WTC11 (cell line): ENCODE data around the gene TSHZ1. TPM values are rescaled to one million over a fixed set of nuclear protein-coding genes. Genes with fewer than 3 reads are reported as not detected.

Source experiments
- ATAC-seq: fragments of 200-7000 bp; cut with Tn5 transposase; 2 replicates; pipeline ENCODE4 v1.10.0; 2021; ENCODE audit warnings: mild to moderate bottlenecking, moderate library complexity
- CTCF ChIA-PET: fragments of 300-600 bp; sonication (Branson Sonifier 250); formaldehyde crosslinking; loops from one replicate; lab custom pipeline; 2021; ENCODE audit warnings: antibody characterized with exemption; lab: Charles Lee
- POLR2A ChIA-PET: fragments of 350-600 bp; sonication (Branson Sonifier 250); formaldehyde crosslinking; loops from one replicate; lab custom pipeline; 2021; ENCODE audit warnings: antibody characterized with exemption; lab: Charles Lee
- DNase-seq: peaks from one replicate; pipeline ENCODE4 v3.0.0; 2021; ENCODE audit warnings: low spot score
- H3K27ac Mint-ChIP-seq: 2 replicates; pipeline ENCODE4 v1.8.0; 2021; ENCODE audit warnings: mixed read lengths
- H3K27me3 Mint-ChIP-seq: 2 replicates; pipeline ENCODE4 v1.8.0; 2021; ENCODE audit warnings: low read depth, mild to moderate bottlenecking, moderate library complexity, mixed read lengths
- H3K36me3 Mint-ChIP-seq: 2 replicates; pipeline ENCODE4 v1.8.0; 2021; ENCODE audit warnings: mixed read lengths
- H3K4me1 Mint-ChIP-seq: 2 replicates; pipeline ENCODE4 v1.8.0; 2022; ENCODE audit warnings: mixed read lengths
- H3K4me3 Mint-ChIP-seq: 2 replicates; pipeline ENCODE4 v1.8.0; 2021; ENCODE audit warnings: mild to moderate bottlenecking, moderate library complexity, mixed read lengths
- H3K9me3 Mint-ChIP-seq: 2 replicates; pipeline ENCODE4 v1.8.0; 2021; ENCODE audit warnings: mixed read lengths
- FOXJ3 ChIP-seq: sonication (generic); formaldehyde crosslinking; IDR thresholded peaks from 2 replicates; pipeline ENCODE4 v1.9.0; 2021; ENCODE audit warnings: missing genetic modification reagents, mild to moderate bottlenecking, borderline replicate concordance
- FOXK1 ChIP-seq: sonication (generic); formaldehyde crosslinking; IDR thresholded peaks from 2 replicates; pipeline ENCODE4 v1.8.0; 2022; ENCODE audit warnings: mild to moderate bottlenecking, moderate library complexity, missing genetic modification reagents
- FOXP1 ChIP-seq: sonication (generic); formaldehyde crosslinking; IDR thresholded peaks from 2 replicates; pipeline ENCODE4 v1.8.0; 2022; ENCODE audit warnings: missing genetic modification reagents, mild to moderate bottlenecking, moderate library complexity, borderline replicate concordance
- GABPB1 ChIP-seq: sonication (generic); formaldehyde crosslinking; IDR thresholded peaks from 2 replicates; pipeline ENCODE4 v1.8.1; 2023; ENCODE audit warnings: mild to moderate bottlenecking, missing genetic modification reagents
- IRF2 ChIP-seq: sonication (generic); formaldehyde crosslinking; IDR thresholded peaks from 2 replicates; pipeline ENCODE4 v1.8.0; 2022; ENCODE audit warnings: low read depth, missing genetic modification reagents, borderline replicate concordance
- JUN ChIP-seq: sonication (generic); formaldehyde crosslinking; IDR thresholded peaks from 2 replicates; pipeline ENCODE4 v1.8.0; 2023; ENCODE audit warnings: mild to moderate bottlenecking, missing genetic modification reagents
- MXD4 ChIP-seq: fragments of 250-450 bp; sonication (Bioruptor Pico); IDR thresholded peaks from 2 replicates; pipeline ENCODE4 v1.8.0; 2021; ENCODE audit warnings: mild to moderate bottlenecking, moderate library complexity, borderline replicate concordance
- NFE2L1 ChIP-seq: sonication (generic); formaldehyde crosslinking; IDR thresholded peaks from 2 replicates; pipeline ENCODE4 v1.8.1; 2023; ENCODE audit warnings: missing genetic modification reagents
- OVOL2 ChIP-seq: fragments of 250-450 bp; sonication (Bioruptor Pico); IDR thresholded peaks from 2 replicates; pipeline ENCODE4 v1.9.0; 2021; ENCODE audit warnings: mild to moderate bottlenecking, borderline replicate concordance
- RORB ChIP-seq: fragments of 250-450 bp; sonication (Bioruptor Pico); IDR thresholded peaks from 2 replicates; pipeline ENCODE4 v1.9.0; 2021; ENCODE audit warnings: mild to moderate bottlenecking
- SMAD4 ChIP-seq: sonication (generic); formaldehyde crosslinking; IDR thresholded peaks from 2 replicates; pipeline ENCODE4 v1.8.0; 2022; ENCODE audit warnings: mild to moderate bottlenecking, missing genetic modification reagents
- TP53 ChIP-seq: sonication (generic); formaldehyde crosslinking; IDR thresholded peaks from 2 replicates; pipeline ENCODE4 v1.8.1; 2023; ENCODE audit warnings: mild to moderate bottlenecking, missing genetic modification reagents
- ZMAT4 ChIP-seq: fragments of 250-450 bp; sonication (Bioruptor Pico); IDR thresholded peaks from 2 replicates; pipeline ENCODE4 v1.9.0; 2021; ENCODE audit warnings: mild to moderate bottlenecking
- ZNF138 ChIP-seq: sonication (generic); formaldehyde crosslinking; conservative IDR thresholded peaks from 2 replicates; pipeline ENCODE4 v1.8.1; 2022; ENCODE audit warnings: mild to moderate bottlenecking, moderate library complexity, missing genetic modification reagents
- ZNF219 ChIP-seq: sonication (generic); formaldehyde crosslinking; IDR thresholded peaks from 2 replicates; pipeline ENCODE4 v1.8.0; 2023; ENCODE audit warnings: missing genetic modification reagents, mild to moderate bottlenecking, borderline replicate concordance
- ZNF396 ChIP-seq: fragments of 250-450 bp; sonication (Bioruptor Pico); IDR thresholded peaks from 2 replicates; pipeline ENCODE4 v1.8.0; 2021; ENCODE audit warnings: mild to moderate bottlenecking, moderate library complexity, borderline replicate concordance
- ZNF671 ChIP-seq: fragments of 250-450 bp; sonication (Bioruptor Pico); IDR thresholded peaks from 2 replicates; pipeline ENCODE4 v1.8.0; 2021; ENCODE audit warnings: mild to moderate bottlenecking
- total RNA-seq: library from RNA; stranded (reverse); gene quantifications from 3 replicates; pipeline ENCODE4 v1.2.3, GENCODE V29; 2021
- TF ChIP-seq, protein P1 (sequence below): sonication (generic); formaldehyde crosslinking; IDR thresholded peaks from 2 replicates; pipeline ENCODE4 v1.8.1; 2023; ENCODE audit warnings: mild to moderate bottlenecking, moderate library complexity, missing genetic modification reagents
- TF ChIP-seq, protein P2 (sequence below): sonication (generic); formaldehyde crosslinking; IDR thresholded peaks from 2 replicates; pipeline ENCODE4 v1.8.0; 2022; ENCODE audit warnings: missing genetic modification reagents
- TF ChIP-seq, protein P3 (sequence below): fragments of 200-600 bp; IDR thresholded peaks from 2 replicates; pipeline ENCODE4 v1.8.0; 2022; ENCODE audit warnings: antibody characterized with exemption
- TF ChIP-seq, protein P4 (sequence below): sonication (generic); formaldehyde crosslinking; IDR thresholded peaks from 2 replicates; pipeline ENCODE4 v1.8.0; 2023; ENCODE audit warnings: missing genetic modification reagents, mild to moderate bottlenecking, borderline replicate concordance
- TF ChIP-seq, protein P5 (sequence below): sonication (generic); formaldehyde crosslinking; IDR thresholded peaks from 2 replicates; pipeline ENCODE4 v1.8.1; 2023; ENCODE audit warnings: mild to moderate bottlenecking, missing genetic modification reagents, moderate library complexity
- TF ChIP-seq, protein P6 (sequence below): fragments of 250-450 bp; sonication (Bioruptor Pico); IDR thresholded peaks from 2 replicates; pipeline ENCODE4 v1.8.0; 2021; ENCODE audit warnings: mild to moderate bottlenecking

Gene TSHZ1
- total RNA-seq, 1 experiment from 2014 or later: 2.9 TPM

DNA sequence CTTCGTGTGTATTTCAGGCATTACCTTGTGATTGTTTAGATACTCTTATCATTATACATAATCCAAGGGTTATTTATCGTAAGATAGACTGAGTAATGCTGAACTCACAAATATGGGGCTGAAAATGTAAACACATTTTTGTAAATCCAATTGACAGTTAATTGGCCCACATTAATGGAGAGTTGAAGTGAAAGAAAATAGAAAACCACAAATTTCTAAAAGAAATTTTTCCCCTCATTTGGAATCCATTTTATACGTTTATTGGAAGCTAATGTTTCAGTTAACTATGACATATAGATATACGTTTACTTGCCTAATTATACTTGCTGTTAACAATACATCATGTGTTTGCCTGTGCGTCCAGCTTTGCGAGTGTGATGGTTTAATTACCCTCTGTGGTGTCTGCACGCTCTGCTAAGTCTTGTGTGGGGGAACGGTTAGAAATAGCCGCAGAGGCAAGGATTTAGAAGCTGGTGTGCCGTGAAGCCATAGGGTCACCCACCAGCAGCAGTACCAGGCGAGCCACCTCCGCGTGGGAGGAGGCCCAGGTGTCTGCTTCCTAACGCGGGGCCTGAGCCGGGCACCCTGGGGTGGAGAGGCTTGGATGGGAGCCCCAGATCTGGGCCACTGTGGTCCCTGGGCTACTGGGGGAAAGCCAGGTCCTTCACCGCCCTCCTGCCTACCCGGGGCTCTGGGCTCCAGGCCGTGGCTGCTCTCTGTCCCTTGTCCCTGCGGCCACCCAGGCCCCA lies 38.0 kb downstream of the TSHZ1 start (continued):
- TF ChIP-seq, protein P1, sequence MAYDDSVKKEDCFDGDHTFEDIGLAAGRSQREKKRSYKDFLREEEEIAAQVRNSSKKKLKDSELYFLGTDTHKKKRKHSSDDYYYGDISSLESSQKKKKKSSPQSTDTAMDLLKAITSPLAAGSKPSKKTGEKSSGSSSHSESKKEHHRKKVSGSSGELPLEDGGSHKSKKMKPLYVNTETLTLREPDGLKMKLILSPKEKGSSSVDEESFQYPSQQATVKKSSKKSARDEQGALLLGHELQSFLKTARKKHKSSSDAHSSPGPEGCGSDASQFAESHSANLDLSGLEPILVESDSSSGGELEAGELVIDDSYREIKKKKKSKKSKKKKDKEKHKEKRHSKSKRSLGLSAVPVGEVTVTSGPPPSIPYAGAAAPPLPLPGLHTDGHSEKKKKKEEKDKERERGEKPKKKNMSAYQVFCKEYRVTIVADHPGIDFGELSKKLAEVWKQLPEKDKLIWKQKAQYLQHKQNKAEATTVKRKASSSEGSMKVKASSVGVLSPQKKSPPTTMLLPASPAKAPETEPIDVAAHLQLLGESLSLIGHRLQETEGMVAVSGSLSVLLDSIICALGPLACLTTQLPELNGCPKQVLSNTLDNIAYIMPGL (CRISPR knock-in tag): no peak
- TF ChIP-seq TP53: no peak
- TF ChIP-seq, protein P2, sequence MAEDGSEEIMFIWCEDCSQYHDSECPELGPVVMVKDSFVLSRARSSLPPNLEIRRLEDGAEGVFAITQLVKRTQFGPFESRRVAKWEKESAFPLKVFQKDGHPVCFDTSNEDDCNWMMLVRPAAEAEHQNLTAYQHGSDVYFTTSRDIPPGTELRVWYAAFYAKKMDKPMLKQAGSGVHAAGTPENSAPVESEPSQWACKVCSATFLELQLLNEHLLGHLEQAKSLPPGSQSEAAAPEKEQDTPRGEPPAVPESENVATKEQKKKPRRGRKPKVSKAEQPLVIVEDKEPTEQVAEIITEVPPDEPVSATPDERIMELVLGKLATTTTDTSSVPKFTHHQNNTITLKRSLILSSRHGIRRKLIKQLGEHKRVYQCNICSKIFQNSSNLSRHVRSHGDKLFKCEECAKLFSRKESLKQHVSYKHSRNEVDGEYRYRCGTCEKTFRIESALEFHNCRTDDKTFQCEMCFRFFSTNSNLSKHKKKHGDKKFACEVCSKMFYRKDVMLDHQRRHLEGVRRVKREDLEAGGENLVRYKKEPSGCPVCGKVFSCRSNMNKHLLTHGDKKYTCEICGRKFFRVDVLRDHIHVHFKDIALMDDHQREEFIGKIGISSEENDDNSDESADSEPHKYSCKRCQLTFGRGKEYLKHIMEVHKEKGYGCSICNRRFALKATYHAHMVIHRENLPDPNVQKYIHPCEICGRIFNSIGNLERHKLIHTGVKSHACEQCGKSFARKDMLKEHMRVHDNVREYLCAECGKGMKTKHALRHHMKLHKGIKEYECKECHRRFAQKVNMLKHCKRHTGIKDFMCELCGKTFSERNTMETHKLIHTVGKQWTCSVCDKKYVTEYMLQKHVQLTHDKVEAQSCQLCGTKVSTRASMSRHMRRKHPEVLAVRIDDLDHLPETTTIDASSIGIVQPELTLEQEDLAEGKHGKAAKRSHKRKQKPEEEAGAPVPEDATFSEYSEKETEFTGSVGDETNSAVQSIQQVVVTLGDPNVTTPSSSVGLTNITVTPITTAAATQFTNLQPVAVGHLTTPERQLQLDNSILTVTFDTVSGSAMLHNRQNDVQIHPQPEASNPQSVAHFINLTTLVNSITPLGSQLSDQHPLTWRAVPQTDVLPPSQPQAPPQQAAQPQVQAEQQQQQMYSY: no peak
- TF ChIP-seq GABPB1 (CRISPR knock-in tag): no peak
- TF ChIP-seq, protein P3, sequence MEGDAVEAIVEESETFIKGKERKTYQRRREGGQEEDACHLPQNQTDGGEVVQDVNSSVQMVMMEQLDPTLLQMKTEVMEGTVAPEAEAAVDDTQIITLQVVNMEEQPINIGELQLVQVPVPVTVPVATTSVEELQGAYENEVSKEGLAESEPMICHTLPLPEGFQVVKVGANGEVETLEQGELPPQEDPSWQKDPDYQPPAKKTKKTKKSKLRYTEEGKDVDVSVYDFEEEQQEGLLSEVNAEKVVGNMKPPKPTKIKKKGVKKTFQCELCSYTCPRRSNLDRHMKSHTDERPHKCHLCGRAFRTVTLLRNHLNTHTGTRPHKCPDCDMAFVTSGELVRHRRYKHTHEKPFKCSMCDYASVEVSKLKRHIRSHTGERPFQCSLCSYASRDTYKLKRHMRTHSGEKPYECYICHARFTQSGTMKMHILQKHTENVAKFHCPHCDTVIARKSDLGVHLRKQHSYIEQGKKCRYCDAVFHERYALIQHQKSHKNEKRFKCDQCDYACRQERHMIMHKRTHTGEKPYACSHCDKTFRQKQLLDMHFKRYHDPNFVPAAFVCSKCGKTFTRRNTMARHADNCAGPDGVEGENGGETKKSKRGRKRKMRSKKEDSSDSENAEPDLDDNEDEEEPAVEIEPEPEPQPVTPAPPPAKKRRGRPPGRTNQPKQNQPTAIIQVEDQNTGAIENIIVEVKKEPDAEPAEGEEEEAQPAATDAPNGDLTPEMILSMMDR: no peak
- no peak for TF ChIP-seq JUN (CRISPR knock-in tag)
- no peak for TF ChIP-seq FOXJ3 (CRISPR knock-in tag)
- TF ChIP-seq, protein P4, sequence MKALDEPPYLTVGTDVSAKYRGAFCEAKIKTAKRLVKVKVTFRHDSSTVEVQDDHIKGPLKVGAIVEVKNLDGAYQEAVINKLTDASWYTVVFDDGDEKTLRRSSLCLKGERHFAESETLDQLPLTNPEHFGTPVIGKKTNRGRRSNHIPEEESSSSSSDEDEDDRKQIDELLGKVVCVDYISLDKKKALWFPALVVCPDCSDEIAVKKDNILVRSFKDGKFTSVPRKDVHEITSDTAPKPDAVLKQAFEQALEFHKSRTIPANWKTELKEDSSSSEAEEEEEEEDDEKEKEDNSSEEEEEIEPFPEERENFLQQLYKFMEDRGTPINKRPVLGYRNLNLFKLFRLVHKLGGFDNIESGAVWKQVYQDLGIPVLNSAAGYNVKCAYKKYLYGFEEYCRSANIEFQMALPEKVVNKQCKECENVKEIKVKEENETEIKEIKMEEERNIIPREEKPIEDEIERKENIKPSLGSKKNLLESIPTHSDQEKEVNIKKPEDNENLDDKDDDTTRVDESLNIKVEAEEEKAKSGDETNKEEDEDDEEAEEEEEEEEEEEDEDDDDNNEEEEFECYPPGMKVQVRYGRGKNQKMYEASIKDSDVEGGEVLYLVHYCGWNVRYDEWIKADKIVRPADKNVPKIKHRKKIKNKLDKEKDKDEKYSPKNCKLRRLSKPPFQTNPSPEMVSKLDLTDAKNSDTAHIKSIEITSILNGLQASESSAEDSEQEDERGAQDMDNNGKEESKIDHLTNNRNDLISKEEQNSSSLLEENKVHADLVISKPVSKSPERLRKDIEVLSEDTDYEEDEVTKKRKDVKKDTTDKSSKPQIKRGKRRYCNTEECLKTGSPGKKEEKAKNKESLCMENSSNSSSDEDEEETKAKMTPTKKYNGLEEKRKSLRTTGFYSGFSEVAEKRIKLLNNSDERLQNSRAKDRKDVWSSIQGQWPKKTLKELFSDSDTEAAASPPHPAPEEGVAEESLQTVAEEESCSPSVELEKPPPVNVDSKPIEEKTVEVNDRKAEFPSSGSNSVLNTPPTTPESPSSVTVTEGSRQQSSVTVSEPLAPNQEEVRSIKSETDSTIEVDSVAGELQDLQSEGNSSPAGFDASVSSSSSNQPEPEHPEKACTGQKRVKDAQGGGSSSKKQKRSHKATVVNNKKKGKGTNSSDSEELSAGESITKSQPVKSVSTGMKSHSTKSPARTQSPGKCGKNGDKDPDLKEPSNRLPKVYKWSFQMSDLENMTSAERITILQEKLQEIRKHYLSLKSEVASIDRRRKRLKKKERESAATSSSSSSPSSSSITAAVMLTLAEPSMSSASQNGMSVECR (CRISPR knock-in tag): no peak
- TF ChIP-seq ZNF219 (CRISPR knock-in tag): no peak

- no peak overlapping the region for H3K27ac Mint-ChIP-seq
- H3K4me3 Mint-ChIP-seq: no peak overlapping the region
- ATAC-seq (no peak), DNase-seq (no peak)
- no peaks in the 10 kb centered on the region for H3K36me3 Mint-ChIP-seq
- no peaks in the 10 kb centered on the region for H3K9me3 Mint-ChIP-seq
- POLR2A ChIA-PET: no interaction called here
- no peaks in the 10 kb centered on the region for H3K4me1 Mint-ChIP-seq
- H3K27me3 Mint-ChIP-seq: no peaks in the 10 kb centered on the region
- CTCF ChIA-PET: no interaction called here
- no peak for TF ChIP-seq NFE2L1 (CRISPR knock-in tag)
- TF ChIP-seq FOXK1 (CRISPR knock-in tag): no peak
- TF ChIP-seq IRF2 (CRISPR knock-in tag): no peak
- TF ChIP-seq TP53: no peak
- no peak for TF ChIP-seq FOXJ3 (CRISPR knock-in tag)
- TF ChIP-seq, protein P5, sequence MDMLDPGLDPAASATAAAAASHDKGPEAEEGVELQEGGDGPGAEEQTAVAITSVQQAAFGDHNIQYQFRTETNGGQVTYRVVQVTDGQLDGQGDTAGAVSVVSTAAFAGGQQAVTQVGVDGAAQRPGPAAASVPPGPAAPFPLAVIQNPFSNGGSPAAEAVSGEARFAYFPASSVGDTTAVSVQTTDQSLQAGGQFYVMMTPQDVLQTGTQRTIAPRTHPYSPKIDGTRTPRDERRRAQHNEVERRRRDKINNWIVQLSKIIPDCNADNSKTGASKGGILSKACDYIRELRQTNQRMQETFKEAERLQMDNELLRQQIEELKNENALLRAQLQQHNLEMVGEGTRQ (CRISPR knock-in tag): no peak
- no peak for TF ChIP-seq ZMAT4 (CRISPR knock-in tag)
- no peak for TF ChIP-seq SMAD4 (CRISPR knock-in tag)
- TF ChIP-seq ZNF671 (CRISPR knock-in tag): no peak
- no peak for TF ChIP-seq FOXP1 (CRISPR knock-in tag)
- TF ChIP-seq MXD4 (CRISPR knock-in tag): no peak
- TF ChIP-seq, protein P6, sequence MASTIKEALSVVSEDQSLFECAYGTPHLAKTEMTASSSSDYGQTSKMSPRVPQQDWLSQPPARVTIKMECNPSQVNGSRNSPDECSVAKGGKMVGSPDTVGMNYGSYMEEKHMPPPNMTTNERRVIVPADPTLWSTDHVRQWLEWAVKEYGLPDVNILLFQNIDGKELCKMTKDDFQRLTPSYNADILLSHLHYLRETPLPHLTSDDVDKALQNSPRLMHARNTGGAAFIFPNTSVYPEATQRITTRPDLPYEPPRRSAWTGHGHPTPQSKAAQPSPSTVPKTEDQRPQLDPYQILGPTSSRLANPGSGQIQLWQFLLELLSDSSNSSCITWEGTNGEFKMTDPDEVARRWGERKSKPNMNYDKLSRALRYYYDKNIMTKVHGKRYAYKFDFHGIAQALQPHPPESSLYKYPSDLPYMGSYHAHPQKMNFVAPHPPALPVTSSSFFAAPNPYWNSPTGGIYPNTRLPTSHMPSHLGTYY (CRISPR knock-in tag): no peak
- no peak for TF ChIP-seq ZNF396
- TF ChIP-seq OVOL2 (CRISPR knock-in tag): no peak
- no peak for TF ChIP-seq RORB
- TF ChIP-seq ZNF138 (CRISPR knock-in tag): no peak
These were observed 38.5 kb downstream of the TSHZ1 start for GRCh38 chr18:75249175-75249518.
